COR-L47 (cell line): ENCODE results near the gene ACTL6A.
"Not testable (repeated sequence)": the region's sequence is repeated elsewhere in the genome, so short reads cannot be mapped to it uniquely, and the experiment has no call there.

Experiments used
- DNase-seq: peaks from one replicate; lab custom pipeline; 2025; lab: John Stamatoyannopoulos, UW

Gene ACTL6A

GRCh38 chr3:179562591-179563270 is at the start of gene ACTL6A:
Gene ACTL6A, plus strand, starts transcription at chr3:179562926. Its CDS starts 167 bp downstream, at chr3:179563093.
- peak; percentile 100 for DNase-seq

DNA sequence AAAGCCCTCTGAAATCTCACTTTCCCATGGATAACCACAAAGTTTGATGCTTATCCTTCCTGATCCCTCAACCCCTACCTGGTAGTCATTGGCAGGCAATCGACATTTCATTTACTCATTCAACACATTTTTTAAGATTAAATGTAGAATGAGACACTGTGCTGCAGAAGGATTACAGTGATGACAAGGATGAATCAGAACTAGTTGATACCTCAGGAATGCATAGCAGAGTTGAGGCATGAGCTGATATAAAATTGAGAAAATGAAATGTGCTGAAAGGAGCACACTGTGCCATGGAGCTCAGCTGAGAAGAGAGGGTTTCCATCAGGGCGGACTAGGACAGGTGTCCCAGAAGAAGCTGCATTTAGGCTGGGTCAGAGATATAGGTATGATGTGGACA is 48.9 kb upstream of the ACTL6A start:
- no peak for DNase-seq

GRCh38 chr3:179516461-179517251 is 46.1 kb upstream of the ACTL6A start:
- not testable (repeated sequence) for DNase-seq

- no peak for DNase-seq
Observed at GRCh38 chr3:179526482-179526881, 36.2 kb upstream of the ACTL6A start.

DNA sequence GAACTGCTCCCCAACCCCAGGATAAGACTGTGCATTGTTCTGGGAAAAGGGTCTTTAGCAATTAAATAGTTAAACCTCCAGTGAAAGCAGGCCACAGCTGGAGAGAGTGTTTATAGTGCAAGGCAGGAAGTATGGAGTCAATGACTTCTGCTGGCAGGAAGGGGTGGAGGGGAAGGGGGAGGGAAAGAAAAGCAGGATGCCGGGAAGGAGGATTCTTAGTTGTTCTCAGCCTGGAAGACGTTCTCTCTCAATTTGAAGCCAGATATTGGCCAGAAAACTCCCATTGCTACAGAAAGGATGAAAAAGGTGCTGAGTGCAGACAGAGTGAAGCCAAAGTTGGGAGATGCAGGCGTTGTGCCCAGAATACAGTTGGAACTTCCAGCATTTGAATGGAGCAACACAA is 35.7 kb upstream of the ACTL6A start:
- peak; percentile 79 for DNase-seq

GRCh38 chr3:179528772-179529171 is 34.0 kb upstream of the ACTL6A start:
- DNase-seq, result no peak

GRCh38 chr3:179531576-179531975 is 31.1 kb upstream of the ACTL6A start:
- no peak for DNase-seq

DNA sequence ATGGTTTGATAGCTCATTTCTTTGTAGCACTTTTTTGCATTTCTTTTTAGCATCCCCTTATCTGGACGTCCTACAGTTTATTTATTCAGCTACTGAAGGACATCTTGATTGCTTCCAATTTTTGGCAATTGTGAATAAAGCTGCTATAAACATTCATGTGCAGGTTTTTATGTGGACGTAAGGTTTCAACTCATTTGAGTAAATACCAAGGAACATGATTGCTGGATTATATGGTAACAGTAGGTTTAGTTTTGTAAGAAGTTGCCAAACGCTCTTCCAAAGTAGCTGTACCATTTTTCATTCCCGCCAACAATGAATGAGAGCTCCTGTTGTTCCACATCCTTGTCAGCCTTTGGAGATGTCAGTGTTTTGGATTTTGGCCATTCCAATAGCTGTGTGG is 29.5 kb upstream of the ACTL6A start:
- no peak for DNase-seq

DNA sequence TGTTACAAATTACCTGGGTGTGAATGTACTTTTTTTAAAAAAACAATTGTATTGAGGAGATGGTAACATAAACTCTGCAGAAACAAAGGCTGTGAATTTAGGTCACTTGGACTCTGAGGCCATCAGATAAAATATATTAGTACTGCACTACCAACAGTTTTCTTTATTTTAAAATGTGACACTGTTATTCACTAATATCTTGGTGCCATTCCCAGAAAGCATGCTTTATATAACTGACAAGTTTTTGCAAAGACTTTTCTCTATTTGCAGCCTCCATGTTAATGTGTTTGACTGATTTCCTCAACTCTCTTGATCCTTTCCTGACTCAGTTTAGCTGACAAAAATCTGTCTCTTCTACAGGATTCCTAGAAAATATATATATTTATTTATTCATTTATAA is 26.5 kb upstream of the ACTL6A start:
- DNase-seq, result no peak

DNA sequence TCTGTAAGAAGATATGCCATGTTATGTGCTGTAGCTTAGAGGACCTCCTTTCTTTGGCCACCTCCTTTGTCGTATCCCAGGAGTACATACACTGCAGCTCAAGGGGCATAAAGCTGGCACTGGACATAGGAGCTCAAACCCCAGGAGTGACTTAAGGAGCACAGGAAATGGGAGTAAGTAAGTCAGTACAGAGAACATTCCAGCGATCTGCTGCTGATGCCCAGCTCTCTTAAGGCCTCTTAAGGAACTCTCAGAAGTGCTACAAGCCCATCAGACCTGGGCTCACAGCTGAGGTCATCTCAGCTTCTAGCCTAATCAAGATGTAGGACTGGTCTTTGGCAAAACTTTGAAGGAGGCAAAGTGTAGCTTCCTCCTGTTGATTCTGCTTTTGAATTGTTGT is 21.6 kb upstream of the ACTL6A start:
- DNase-seq, result no peak

GRCh38 chr3:179541596-179541995 is 21.1 kb upstream of the ACTL6A start:
- DNase-seq, result no peak

DNA sequence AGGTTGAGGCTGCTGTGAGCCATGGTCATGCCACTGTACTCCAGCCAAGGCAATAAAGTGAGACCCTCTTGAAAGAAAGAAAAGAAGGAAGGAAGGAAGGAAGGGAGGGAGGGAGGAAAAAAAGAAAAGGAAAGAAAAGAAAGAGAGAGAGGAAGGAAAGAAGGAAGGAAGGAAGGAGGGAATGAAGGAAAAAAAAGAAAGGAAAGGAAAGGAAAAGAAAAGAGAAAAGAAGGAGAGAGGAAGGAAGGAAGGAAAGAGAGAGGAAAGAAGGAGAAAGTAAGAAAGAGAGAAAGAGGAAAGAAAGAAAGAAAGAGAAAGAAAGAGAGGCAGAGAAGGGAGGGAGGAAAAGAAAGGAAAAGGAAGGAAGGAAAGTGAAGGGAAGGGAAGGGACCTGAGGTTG is 20.4 kb upstream of the ACTL6A start:
- no peak for DNase-seq

DNA sequence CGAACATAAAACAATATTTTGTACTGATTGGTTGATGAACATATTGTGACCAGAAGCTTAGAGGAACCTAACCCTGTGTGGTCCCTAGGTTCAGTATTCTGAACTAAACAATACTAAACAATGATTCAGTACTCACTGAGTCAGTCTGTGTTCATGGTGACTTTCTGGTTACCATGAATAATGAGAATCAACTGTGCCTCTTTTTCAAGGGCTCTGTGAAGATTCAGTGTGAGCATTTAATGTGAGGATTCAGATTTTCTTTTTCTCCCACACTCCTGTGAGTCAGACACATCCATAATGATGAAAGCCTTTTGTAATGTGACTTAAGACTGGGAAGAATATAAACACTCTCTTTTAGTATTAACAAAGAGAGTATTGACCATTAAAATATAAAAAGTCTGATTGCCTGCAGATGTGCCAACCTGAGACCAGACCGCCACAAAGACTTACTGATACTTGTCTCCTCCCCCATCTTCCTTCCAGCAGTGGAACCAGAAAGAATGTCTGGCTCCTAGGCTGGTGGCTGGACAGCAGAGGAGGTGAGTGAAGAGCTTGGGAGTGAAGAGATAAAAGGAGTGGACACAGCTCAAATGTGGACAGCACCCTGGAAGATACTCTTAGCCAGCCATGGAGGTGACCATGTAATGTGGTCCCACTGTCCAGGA is 17.6 kb upstream of the ACTL6A start:
- no peak for DNase-seq

GRCh38 chr3:179546814-179547241 is 15.9 kb upstream of the ACTL6A start:
- DNase-seq, result no peak

GRCh38 chr3:179551349-179552105 is 11.2 kb upstream of the ACTL6A start:
- no peak for DNase-seq

- peak; percentile 73 for DNase-seq
Observed at GRCh38 chr3:179558742-179559364, 3.9 kb upstream of the ACTL6A start.

GRCh38 chr3:179560791-179561190 is 1.9 kb upstream of the ACTL6A start:
- no peak for DNase-seq

DNA sequence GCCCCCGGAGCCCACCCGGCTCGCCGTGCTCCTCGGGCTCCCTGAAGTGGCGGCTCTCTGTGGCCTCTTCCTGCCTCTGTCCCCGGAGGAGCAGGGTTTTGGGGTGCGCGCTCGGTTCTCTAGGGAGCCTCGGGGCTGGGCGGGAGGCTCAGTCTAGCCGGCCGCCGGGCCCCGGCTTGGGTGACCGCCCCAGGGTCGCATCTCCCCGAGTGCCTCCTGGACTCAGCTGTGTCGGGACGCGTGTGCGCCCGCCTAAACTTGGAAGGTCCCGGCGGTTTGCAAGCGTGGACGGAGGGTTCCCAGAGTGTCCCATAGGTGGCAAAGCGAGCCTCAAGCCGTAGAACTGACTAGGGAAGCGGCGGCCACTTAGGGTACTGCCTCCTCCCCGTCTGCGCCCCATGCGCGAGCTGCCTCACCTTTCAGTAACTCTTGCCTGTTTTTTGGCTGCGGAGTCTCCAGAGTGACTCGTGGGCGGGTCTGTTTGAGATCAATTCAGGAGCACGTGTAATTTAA is 601 bp downstream of the ACTL6A start:
- peak; percentile 70 for DNase-seq

DNA sequence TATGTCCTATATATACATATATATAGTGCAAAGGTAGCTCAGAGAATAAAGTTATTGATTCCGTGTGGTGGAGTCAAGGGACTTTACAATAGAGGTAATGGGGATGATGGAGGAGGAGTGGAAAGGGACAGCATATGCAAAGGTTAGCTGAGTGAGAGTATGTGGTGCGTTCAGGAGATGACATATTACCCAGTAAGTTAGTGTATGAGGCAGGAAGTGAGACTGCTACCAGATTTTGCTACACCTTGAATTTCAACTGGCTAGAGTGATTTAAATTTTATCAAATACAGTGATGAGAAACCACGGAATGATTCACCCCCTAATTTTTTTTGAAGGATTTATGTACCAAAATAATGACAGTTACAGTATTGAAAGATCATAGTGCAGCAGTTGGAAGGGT is 2.8 kb downstream of the ACTL6A start:
- no peak for DNase-seq

GRCh38 chr3:179580992-179581391 is 18.3 kb downstream of the ACTL6A start:
- DNase-seq, result no peak

DNA sequence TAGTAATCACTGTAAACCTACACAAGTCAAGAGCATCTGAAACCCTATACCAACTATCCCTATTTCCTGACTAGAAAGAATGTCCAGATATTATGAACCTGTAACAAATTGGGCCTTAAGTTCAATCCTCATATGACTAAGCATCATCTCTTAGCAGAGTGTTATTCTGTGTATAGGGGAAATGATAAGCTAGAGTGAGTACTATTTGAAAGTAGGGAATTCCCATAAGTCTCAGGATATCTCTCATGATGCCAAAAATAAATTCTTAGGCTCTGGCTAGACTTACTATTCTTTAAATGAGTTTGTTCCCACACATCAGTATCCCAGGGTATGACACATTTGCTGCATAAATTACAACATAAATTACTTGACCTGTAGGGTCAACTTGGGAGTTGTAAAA is 26.4 kb downstream of the ACTL6A start:
- DNase-seq, result no peak

DNA sequence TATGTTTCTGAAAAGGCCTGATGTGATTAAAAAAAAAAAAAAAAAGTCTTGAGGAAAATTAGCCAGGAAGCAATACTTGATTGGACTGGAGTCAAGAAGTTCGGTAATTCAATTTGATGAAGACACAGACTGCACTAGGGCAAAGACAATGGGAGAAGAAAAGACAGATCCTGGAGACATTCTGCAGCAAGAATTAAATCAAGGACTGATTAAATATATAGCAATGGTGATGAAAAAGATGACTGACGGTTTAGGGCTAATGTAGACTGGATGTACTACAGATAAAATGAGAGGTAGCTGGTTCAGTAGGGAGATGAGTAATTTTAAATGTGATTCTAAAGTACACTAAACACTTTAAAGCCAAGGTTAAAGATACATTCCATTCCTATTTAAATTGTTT is 27.9 kb downstream of the ACTL6A start:
- DNase-seq, result no peak
